K562 (cell line): ENCODE data around the gene FAM53A. TPM values are rescaled to one million over a fixed set of nuclear protein-coding genes. Genes with fewer than 3 reads are reported as not detected.
A peak's percentile ranks its signal among the peaks of the same experiment; 100 is the strongest.

ENCODE experiments used
- CREB1 ChIP-seq, 2 experiments: sonication (generic) in 1 of 2; formaldehyde crosslinking in 1 of 2; IDR thresholded peaks; 2 replicates each; pipeline versions ENCODE4 v1.6.1 to v1.8.0; 2012 to 2022; ENCODE audit warnings: inconsistent platforms in 1 of 2, mild to moderate bottlenecking in 1 of 2, missing genetic modification reagents in 1 of 2, moderate library complexity in 1 of 2
- CSDE1 ChIP-seq, 2 experiments: fragments of 450-650 bp; IDR thresholded peaks; 2 replicates each; pipeline ENCODE4 v1.6.1; 2016; ENCODE audit warnings: mild to moderate bottlenecking in 1 of 2
- ELF4 ChIP-seq: fragments of 450-650 bp; formaldehyde crosslinking; IDR thresholded peaks from 2 replicates; pipeline ENCODE4 v1.4.0; 2022; ENCODE audit warnings: missing genetic modification characterization
- GTF2E2 ChIP-seq: fragments of 200-800 bp; sonication (Bioruptor generic); IDR thresholded peaks from 2 replicates; pipeline ENCODE4 v1.6.1; 2016; ENCODE audit warnings: missing genetic modification characterization, missing compliant biosample characterization
- HMBOX1 ChIP-seq: sonication (generic); IDR thresholded peaks from 2 replicates; pipeline ENCODE4 v1.6.1; 2016
- KAT2B ChIP-seq: IDR thresholded peaks from one replicate; pipeline ENCODE4 v1.6.1; 2012; ENCODE audit warnings: low read depth, mild to moderate bottlenecking, control low read depth, inconsistent platforms, low read length, moderate library complexity
- MAZ ChIP-seq, 2 experiments: fragments of 450-650 bp in 1 of 2; sonication (generic) in 1 of 2; formaldehyde crosslinking; IDR thresholded peaks in 1 of 2; conservative IDR thresholded peaks in 1 of 2; 2 replicates each; pipeline versions ENCODE4 v1.4.0 to v1.5.0; 2020; ENCODE audit warnings: mild to moderate bottlenecking in 1 of 2, missing genetic modification reagents in 1 of 2
- NR2C1 ChIP-seq, 2 experiments: fragments of 450-650 bp; IDR thresholded peaks; 2 replicates each; pipeline ENCODE4 v1.6.1; 2017; ENCODE audit warnings: mild to moderate bottlenecking in 2 of 2, antibody characterized with exemption in 1 of 2, inconsistent platforms in 1 of 2, missing compliant biosample characterization in 1 of 2, missing genetic modification characterization in 1 of 2
- POLR2H ChIP-seq: IDR thresholded peaks from 2 replicates; pipeline ENCODE4 v1.6.1; 2016; ENCODE audit warnings: missing genetic modification characterization, low read depth, mild to moderate bottlenecking, control low read depth, missing compliant biosample characterization, moderate library complexity
- SOX6 ChIP-seq: fragments of 450-650 bp; IDR thresholded peaks from 2 replicates; pipeline ENCODE4 v1.6.1; 2014; ENCODE audit warnings: mild to moderate bottlenecking
- U2AF1 ChIP-seq: fragments of 200-400 bp; formaldehyde crosslinking; optimal IDR thresholded peaks from 2 replicates; pipeline ENCODE3; 2017; ENCODE audit warnings: mild to moderate bottlenecking, low read depth, low read length, moderate library complexity
- WHSC1 ChIP-seq: IDR thresholded peaks from one replicate; pipeline ENCODE4 v1.6.1; 2012; ENCODE audit warnings: low read length, control low read depth, inconsistent platforms
- ZBTB11 ChIP-seq, 3 experiments: fragments of 200-800 bp in 1 of 3; fragments of 250-450 bp in 1 of 3; fragments of 450-650 bp in 1 of 3; sonication (Bioruptor Pico) in 1 of 3; sonication (Bioruptor generic) in 1 of 3; formaldehyde crosslinking in 1 of 3; IDR thresholded peaks; 2 replicates each; pipeline versions ENCODE4 v1.6.1 to v1.8.0; 2016 to 2022; ENCODE audit warnings: mild to moderate bottlenecking in 2 of 3, missing genetic modification characterization in 2 of 3, missing compliant biosample characterization in 1 of 3, moderate library complexity in 1 of 3
- ZNF239 ChIP-seq: fragments of 250-450 bp; sonication (Bioruptor Pico); IDR thresholded peaks from 2 replicates; pipeline ENCODE4 v1.4.0; 2020; ENCODE audit warnings: mild to moderate bottlenecking
- ZNF282 ChIP-seq: sonication (generic); formaldehyde crosslinking; IDR thresholded peaks from 2 replicates; pipeline ENCODE4 v1.8.1; 2023; ENCODE audit warnings: missing genetic modification reagents
- ZNF707 ChIP-seq: fragments of 250-450 bp; sonication (Bioruptor Pico); conservative IDR thresholded peaks from 2 replicates; pipeline ENCODE4 v1.8.0; 2022; ENCODE audit warnings: inconsistent platforms, mild to moderate bottlenecking, moderate library complexity
- polyA plus RNA-seq, 8 experiments: library from polyadenylated mRNA; depleted of rRNA in 4 of 8; stranded (reverse) in 5 of 8; unstranded in 3 of 8; fragments of >200 nt; fragmentation: Nextera tagmentation in 2 of 8; fragmentation: Illumina TruSeq in 1 of 8; extraction: Ambion mirVana in 2 of 8; extraction: Trizol in 1 of 8; gene quantifications; 2 replicates each; pipeline versions ENCODE4 v1.2.1 to v1.2.3, GENCODE V29; 2011 to 2014; ENCODE audit warnings: inconsistent platforms in 1 of 8, missing spikeins in 1 of 8
- total RNA-seq, 7 experiments: library from RNA; depleted of rRNA in 6 of 7; stranded (reverse); fragments of >200 nt in 6 of 7; fragmentation: Illumina TruSeq in 2 of 7; extraction: Trizol in 2 of 7; gene quantifications; 2 replicates each; pipeline versions ENCODE4 v1.2.1 to v1.2.3, GENCODE V29; 2011 to 2021; ENCODE audit warnings: low replicate concordance in 1 of 7
- TF ChIP-seq, protein P1 (sequence below): fragments of 250-450 bp; sonication (Bioruptor Pico); IDR thresholded peaks from 2 replicates; pipeline ENCODE4 v1.8.0; 2021; ENCODE audit warnings: mild to moderate bottlenecking, moderate library complexity
- TF ChIP-seq, protein P2 (sequence below): conservative IDR thresholded peaks from 2 replicates; pipeline ENCODE4 v1.6.1; 2011; ENCODE audit warnings: low read depth, mild to moderate bottlenecking, low read length; ENCODE audit not compliant: control insufficient read depth

Gene FAM53A
- total and polyA plus RNA-seq, 9 of the 15 experiments (the other 6 are each of a cell fraction or from before 2014, with no cell fraction given), result 0.53 to 2.7 (median 1.4) TPM; not detected in 2

GRCh38 chr4:1683736-1684505 is at the start of gene FAM53A (continued):
- TF ChIP-seq, protein P1, sequence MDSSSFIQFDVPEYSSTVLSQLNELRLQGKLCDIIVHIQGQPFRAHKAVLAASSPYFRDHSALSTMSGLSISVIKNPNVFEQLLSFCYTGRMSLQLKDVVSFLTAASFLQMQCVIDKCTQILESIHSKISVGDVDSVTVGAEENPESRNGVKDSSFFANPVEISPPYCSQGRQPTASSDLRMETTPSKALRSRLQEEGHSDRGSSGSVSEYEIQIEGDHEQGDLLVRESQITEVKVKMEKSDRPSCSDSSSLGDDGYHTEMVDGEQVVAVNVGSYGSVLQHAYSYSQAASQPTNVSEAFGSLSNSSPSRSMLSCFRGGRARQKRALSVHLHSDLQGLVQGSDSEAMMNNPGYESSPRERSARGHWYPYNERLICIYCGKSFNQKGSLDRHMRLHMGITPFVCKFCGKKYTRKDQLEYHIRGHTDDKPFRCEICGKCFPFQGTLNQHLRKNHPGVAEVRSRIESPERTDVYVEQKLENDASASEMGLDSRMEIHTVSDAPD (CRISPR knock-in tag), result no peak
- TF ChIP-seq ELF4 (CRISPR knock-in tag) (no peak), CSDE1 (IDR thresholded peaks at IDR 0.05) (no peak), U2AF1 (peak; percentile 84), CREB1 (IDR thresholded peaks at IDR 0.05) (no peak), CREB1 (CRISPR knock-in tag; IDR thresholded peaks at IDR 0.05) (peak; percentile 68), WHSC1 (no peak), GTF2E2 (tag) (no peak), MAZ (CRISPR knock-in tag; conservative IDR thresholded peaks at IDR 0.05 in 1 of 2, IDR thresholded peaks at IDR 0.05 in 1 of 2) (peak in 1 of 2 experiments; percentile 79; a peak in 2 of 4 replicates), ZNF707 (no peak), KAT2B (no peak), ZNF239 (CRISPR knock-in tag) (no peak), SOX6 (no peak), POLR2H (tag) (no peak), ZBTB11 (CRISPR knock-in tag; IDR thresholded peaks at IDR 0.05) (no peak), HMBOX1 (no peak), NR2C1 (IDR thresholded peaks at IDR 0.05) (no peak), NR2C1 (tag; IDR thresholded peaks at IDR 0.05) (no peak), ZNF282 (peak; percentile 78; the same call in 1 of the 2 replicates)
- TF ChIP-seq, protein P2, sequence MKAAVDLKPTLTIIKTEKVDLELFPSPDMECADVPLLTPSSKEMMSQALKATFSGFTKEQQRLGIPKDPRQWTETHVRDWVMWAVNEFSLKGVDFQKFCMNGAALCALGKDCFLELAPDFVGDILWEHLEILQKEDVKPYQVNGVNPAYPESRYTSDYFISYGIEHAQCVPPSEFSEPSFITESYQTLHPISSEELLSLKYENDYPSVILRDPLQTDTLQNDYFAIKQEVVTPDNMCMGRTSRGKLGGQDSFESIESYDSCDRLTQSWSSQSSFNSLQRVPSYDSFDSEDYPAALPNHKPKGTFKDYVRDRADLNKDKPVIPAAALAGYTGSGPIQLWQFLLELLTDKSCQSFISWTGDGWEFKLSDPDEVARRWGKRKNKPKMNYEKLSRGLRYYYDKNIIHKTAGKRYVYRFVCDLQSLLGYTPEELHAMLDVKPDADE, result 0 out of 2 replicates have a peak, but pooled peaks have one; percentile 18
